SK-N-SH treated with all-trans-retinoic acid at 6 μM for 48 hours (cell line): ENCODE results near the gene ECHS1.

Source experiments
- ARNTL ChIP-seq: fragments of 450-650 bp; formaldehyde crosslinking; IDR thresholded peaks from 2 replicates; pipeline ENCODE4 v1.5.0; 2020; ENCODE audit warnings: low read depth, mild to moderate bottlenecking, moderate library complexity, borderline replicate concordance
- RARB ChIP-seq: fragments of 250-450 bp; sonication (Bioruptor Pico); IDR thresholded peaks from 2 replicates; pipeline ENCODE4 v1.8.0; 2021; ENCODE audit warnings: mild to moderate bottlenecking, moderate library complexity
- ZFP30 ChIP-seq: fragments of 450-650 bp; formaldehyde crosslinking; IDR thresholded peaks from 2 replicates; pipeline ENCODE4 v1.5.0; 2022; ENCODE audit warnings: mild to moderate bottlenecking, moderate library complexity
- ZNF70 ChIP-seq: fragments of 450-650 bp; formaldehyde crosslinking; IDR thresholded peaks from 2 replicates; pipeline ENCODE4 v1.5.0; 2020; ENCODE audit warnings: mild to moderate bottlenecking, moderate library complexity
- ZNF8 ChIP-seq: fragments of 450-650 bp; formaldehyde crosslinking; IDR thresholded peaks from 2 replicates; pipeline ENCODE4 v1.5.0; 2020; ENCODE audit warnings: mild to moderate bottlenecking, moderate library complexity

DNA sequence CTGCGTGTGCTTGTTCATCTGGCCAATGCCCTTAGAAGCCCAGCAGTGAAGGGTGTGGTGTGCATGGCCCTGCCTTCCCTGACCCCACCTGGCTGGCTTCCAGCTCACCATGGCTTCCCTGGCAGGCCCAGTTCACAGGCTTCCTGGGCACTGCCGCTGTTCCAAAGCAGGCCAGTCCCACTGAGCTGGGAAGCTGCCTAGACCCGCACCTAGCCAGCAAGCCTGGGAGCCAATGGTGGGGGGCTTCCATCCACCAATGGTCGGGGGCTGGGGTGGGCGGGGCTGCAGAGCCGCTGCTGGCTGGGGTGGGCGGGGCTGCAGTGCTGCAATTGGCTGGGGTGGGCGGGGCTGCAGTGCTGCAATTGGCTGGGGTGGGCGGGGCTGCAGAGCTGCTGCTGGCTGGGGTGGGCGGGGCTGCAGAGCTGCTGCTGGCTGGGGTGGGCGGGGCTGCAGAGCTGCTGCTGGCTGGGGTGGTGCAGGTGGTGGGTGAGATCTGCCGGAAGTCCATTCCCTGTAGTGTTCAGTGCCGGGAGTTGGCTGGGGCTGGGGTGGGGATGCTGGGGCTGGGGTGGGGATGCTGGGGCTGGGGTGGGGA lies 48.9 kb downstream of the ECHS1 start:
- TF ChIP-seq ZNF70 (CRISPR knock-in tag) (no peak), RARB (CRISPR knock-in tag) (no peak), ARNTL (CRISPR knock-in tag) (no peak), ZFP30 (CRISPR knock-in tag) (no peak), ZNF8 (CRISPR knock-in tag) (no peak)
